AG04449 (cell line): Measurements from ENCODE around the gene MYOM1.
"Not testable (repeated sequence)": the region's sequence is repeated elsewhere in the genome, so short reads cannot be mapped to it uniquely, and the experiment has no call there.

Experiments
- CTCF ChIA-PET: fragments of 350-600 bp; formaldehyde crosslinking; extraction: SDS; loops from one replicate; lab custom pipeline; 2021; ENCODE audit warnings: antibody characterized with exemption; lab: Yijun Ruan, JAX
- POLR2A ChIA-PET: fragments of 400-600, 350-600 bp; formaldehyde crosslinking; extraction: SDS; loops from one replicate; lab custom pipeline; 2020; ENCODE audit warnings: antibody characterized with exemption, inconsistent platforms; lab: Yijun Ruan, JAX
- DNase-seq: peaks from one replicate; pipeline ENCODE4 v3.0.0-alpha.2; 2010; ENCODE audit warnings: low read depth, low spot score
- H3K4me3 ChIP-seq: 2 replicates; pipeline ENCODE4 v1.5.1; 2011; ENCODE audit warnings: low read depth, mild to moderate bottlenecking, control low read depth, low read length
- CTCF ChIP-seq: IDR thresholded peaks from one replicate; pipeline ENCODE4 v1.5.1; 2011; ENCODE audit warnings: mild to moderate bottlenecking, moderate library complexity, low read length, control low read depth, inconsistent platforms; ENCODE audit not compliant: insufficient read depth; ENCODE audit errors: missing control alignments

The MYOM1 gene

DNA sequence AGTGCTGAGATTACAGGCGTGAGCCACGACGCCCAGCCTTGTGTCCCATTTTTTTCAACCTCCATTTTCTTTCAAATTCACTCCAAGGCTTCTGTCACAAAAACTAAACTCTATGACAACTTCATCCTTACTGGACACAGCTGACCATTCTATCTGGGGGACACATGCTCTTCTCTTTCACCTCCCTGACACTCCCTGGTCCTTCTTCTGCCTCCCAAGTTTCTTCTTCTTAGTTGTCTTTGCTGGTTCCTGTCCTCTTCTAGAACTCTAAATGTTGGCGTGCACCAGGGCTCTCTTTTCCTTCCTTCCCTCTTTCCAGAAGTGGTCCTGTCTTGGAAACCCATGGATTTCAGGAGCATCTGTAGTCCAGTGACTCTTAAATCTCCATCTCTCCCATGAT lies 166.7 kb downstream of the MYOM1 start:
- ChIA-PET POLR2A (no interaction called here), CTCF (interaction anchor here (2.6 kb wide), 1 partner anchor 10 kb away, joined by 11 read pairs; no protein-coding TSS in a partner anchor)
- no peak overlapping the region for H3K4me3 ChIP-seq
- DNase-seq, result no peak
- no peak for TF ChIP-seq CTCF

DNA sequence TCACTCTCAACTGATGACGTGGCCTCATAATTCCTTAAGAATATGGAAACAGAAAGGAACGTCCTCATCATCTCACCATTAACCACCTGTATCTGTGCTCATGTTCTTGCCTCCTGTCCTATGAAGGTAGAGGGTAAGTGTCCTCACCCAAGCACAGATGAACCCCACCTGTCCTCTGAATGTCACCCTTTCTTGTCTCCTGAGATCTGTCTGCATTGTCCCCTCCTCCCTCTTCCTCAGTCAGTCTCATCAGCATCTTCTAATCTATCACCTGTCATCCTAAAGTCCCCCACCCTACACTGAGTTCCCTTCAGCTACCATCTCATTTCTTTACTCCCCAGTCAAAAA lies 167.4 kb downstream of the MYOM1 start:
- TF ChIP-seq CTCF, result no peak
- no peak for DNase-seq
- CTCF ChIA-PET, result interaction anchor here (2.6 to 2.8 kb wide), 2 partner anchors 10 to 11 kb away, joined by 6 to 11 read pairs; no protein-coding TSS in a partner anchor
- no peak overlapping the region for H3K4me3 ChIP-seq
- POLR2A ChIA-PET, result no interaction called here

DNA sequence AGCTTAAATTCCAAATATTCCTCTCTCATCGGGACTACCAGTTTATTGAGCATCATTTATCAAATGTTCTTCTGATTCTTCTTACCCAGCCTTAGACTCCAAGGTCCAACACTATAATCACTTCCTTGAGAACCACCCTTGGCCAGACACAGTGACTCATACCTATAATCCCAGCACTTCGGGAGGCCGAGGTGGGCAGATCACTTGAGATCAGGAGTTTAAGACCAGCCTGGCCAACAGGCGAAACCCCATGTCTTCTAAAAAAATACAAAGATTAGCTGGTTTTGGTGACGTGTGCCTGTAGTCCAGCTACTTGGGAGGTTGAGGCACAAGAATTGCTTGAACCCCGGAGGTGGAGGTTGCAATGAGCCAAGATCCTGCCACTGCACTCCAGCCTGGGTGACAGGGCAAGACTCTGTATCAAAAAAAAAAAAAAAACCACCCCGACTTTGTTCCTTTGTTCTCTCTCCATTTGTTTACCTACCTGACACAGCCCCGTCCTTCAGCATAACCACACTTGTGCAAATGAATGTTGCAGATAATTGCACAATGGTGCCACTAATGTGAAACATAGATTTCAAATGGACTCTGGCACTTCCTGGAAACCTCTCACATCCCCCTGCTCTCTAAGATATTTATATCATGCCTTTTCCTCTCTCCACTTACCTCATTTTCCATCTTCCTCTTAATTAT lies 167.9 kb downstream of the MYOM1 start:
- ChIA-PET POLR2A (no interaction called here), CTCF (interaction anchor here (2.8 kb wide), 1 partner anchor 11 kb away, joined by 6 read pairs; no protein-coding TSS in a partner anchor)
- TF ChIP-seq CTCF, result no peak
- H3K4me3 ChIP-seq, result no peak overlapping the region
- DNase-seq, result no peak

GRCh38 chr18:3049897-3050454 lies 169.8 kb downstream of the MYOM1 start:
- CTCF ChIA-PET, result interaction anchor here (2.8 kb wide), 1 partner anchor 13 kb away, joined by 6 read pairs; no protein-coding TSS in a partner anchor

GRCh38 chr18:3048820-3049349 lies 170.9 kb downstream of the MYOM1 start:
- no peak for TF ChIP-seq CTCF
- DNase-seq, result no peak
- H3K4me3 ChIP-seq, result no peak overlapping the region
- ChIA-PET CTCF (interaction anchor here (1.0 kb wide), 1 partner anchor 63 kb away, joined by 3 read pairs; no protein-coding TSS in a partner anchor), POLR2A (no interaction called here)

More at GRCh38 chr18:3049897-3050454, 169.8 kb downstream of the MYOM1 start:
- DNase-seq, POLR2A ChIA-PET, H3K4me3 ChIP-seq: not testable (repeated sequence)

DNA sequence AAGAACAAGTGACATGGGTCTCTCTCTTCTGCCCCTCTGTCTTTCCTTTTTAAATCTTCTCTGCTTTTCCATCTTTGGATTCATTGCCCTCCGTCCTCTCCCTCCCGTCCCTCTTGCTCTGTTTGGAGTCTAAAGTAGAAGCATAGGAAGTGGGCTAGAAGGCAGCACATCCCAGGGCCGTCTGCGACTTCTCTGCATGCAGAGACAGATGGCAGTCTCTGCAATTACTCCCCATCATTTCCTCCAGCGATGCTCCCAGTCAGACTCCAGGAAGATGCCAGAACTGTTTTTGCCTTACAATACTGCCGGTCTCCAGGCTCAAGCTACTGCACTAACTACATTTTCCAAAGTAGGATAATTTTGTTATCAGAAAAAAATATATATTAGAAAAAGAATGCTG lies 171.6 kb downstream of the MYOM1 start:
- CTCF ChIA-PET, result interaction anchor here (1.0 kb wide), 1 partner anchor 64 kb away, joined by 3 read pairs; no protein-coding TSS in a partner anchor
- no peak overlapping the region for H3K4me3 ChIP-seq
- TF ChIP-seq CTCF, result no peak
- POLR2A ChIA-PET, result no interaction called here
- no peak for DNase-seq
